Loucy (cell line): ENCODE results near the gene MRM1.

Experiments
- CTCF ChIP-seq: fragments of 200-600 bp; sonication (generic); conservative IDR thresholded peaks from 2 replicates; pipeline ENCODE4 v1.5.1; 2014; ENCODE audit warnings: mild to moderate bottlenecking, antibody characterized with exemption, low read length
- EZH2phosphoT487 ChIP-seq: fragments of 200-600 bp; IDR thresholded peaks from 2 replicates; pipeline ENCODE4 v1.6.1; 2018; ENCODE audit warnings: antibody characterized with exemption, mild to moderate bottlenecking, moderate library complexity, borderline replicate concordance

GRCh38 chr17:36599546-36600250 lies 1.7 kb upstream of the MRM1 start:
- TF ChIP-seq CTCF (no peak), EZH2phosphoT487 (no peak)
